GM23248 (cell line): ENCODE results near the gene JUND. TPM values are rescaled to one million over a fixed set of nuclear protein-coding genes. Genes with fewer than 3 reads are reported as not detected.

Experiments used
- DNase-seq: peaks from one replicate; pipeline ENCODE4 v3.0.0-alpha.2; 2015
- H2AFZ ChIP-seq: fragments of 200-600 bp; sonication (generic); 2 replicates; pipeline ENCODE4 v1.6.1; 2016; ENCODE audit warnings: antibody characterized with exemption
- H3F3A ChIP-seq: fragments of 200-600 bp; sonication (generic); 2 replicates; pipeline ENCODE4 v1.6.1; 2016; ENCODE audit warnings: mild to moderate bottlenecking, antibody characterized with exemption, mixed run types; ENCODE audit not compliant: insufficient read depth
- H3K27ac ChIP-seq: fragments of 200-600 bp; sonication (generic); 2 replicates; pipeline ENCODE4 v1.5.1; 2016; ENCODE audit warnings: mild to moderate bottlenecking
- H3K27me3 ChIP-seq: fragments of 200-600 bp; sonication (generic); replicated peaks from 2 replicates; pipeline ENCODE4 v1.6.1; 2016; ENCODE audit warnings: mild to moderate bottlenecking; ENCODE audit not compliant: insufficient read depth
- H3K36me3 ChIP-seq: fragments of 200-600 bp; sonication (generic); 2 replicates; pipeline ENCODE4 v1.6.1; 2016; ENCODE audit warnings: low read depth, mild to moderate bottlenecking
- H3K4me1 ChIP-seq: fragments of 200-600 bp; sonication (generic); 2 replicates; pipeline ENCODE4 v1.6.1; 2016; ENCODE audit warnings: mild to moderate bottlenecking; ENCODE audit not compliant: insufficient read depth
- H3K4me2 ChIP-seq: fragments of 200-600 bp; sonication (generic); one replicate; pipeline ENCODE4 v1.6.1; 2016; ENCODE audit warnings: mild to moderate bottlenecking; ENCODE audit not compliant: unreplicated experiment
- H3K4me3 ChIP-seq: fragments of 200-600 bp; sonication (generic); 2 replicates; pipeline ENCODE4 v1.5.1; 2016; ENCODE audit warnings: mild to moderate bottlenecking
- H3K79me2 ChIP-seq: fragments of 200-600 bp; sonication (generic); 2 replicates; pipeline ENCODE4 v1.6.1; 2016; ENCODE audit warnings: mild to moderate bottlenecking; ENCODE audit not compliant: insufficient read depth
- H3K9ac ChIP-seq: fragments of 200-600 bp; sonication (generic); 2 replicates; pipeline ENCODE4 v1.6.1; 2016; ENCODE audit warnings: mild to moderate bottlenecking
- H3K9me2 ChIP-seq: fragments of 200-600 bp; sonication (generic); 2 replicates; pipeline ENCODE4 v1.6.1; 2016; ENCODE audit warnings: mixed run types, mild to moderate bottlenecking, moderate library complexity; ENCODE audit not compliant: insufficient read depth
- H3K9me3 ChIP-seq: fragments of 200-600 bp; sonication (generic); one replicate; pipeline ENCODE4 v1.6.1; 2017; ENCODE audit warnings: low read depth
- H4K20me1 ChIP-seq: fragments of 200-600 bp; sonication (generic); 2 replicates; pipeline ENCODE4 v1.6.0; 2016; ENCODE audit not compliant: insufficient read depth
- EZH2 ChIP-seq: fragments of 200-600 bp; sonication (generic); IDR thresholded peaks from 2 replicates; pipeline ENCODE4 v1.6.1; 2018; ENCODE audit warnings: antibody characterized with exemption, mild to moderate bottlenecking; ENCODE audit not compliant: insufficient read depth, poor library complexity, severe bottlenecking
- EZH2phosphoT487 ChIP-seq: fragments of 200-600 bp; sonication (generic); IDR thresholded peaks from 2 replicates; pipeline ENCODE4 v1.6.1; 2018; ENCODE audit warnings: antibody characterized with exemption, moderate library complexity, mild to moderate bottlenecking, low read depth; ENCODE audit not compliant: insufficient read depth
- whole genome bisulfite sequencing, 2 experiments: methylation state at CpG; one replicate each; pipeline ENCODE4 v1.1.6; 2015 to 2017; ENCODE audit warnings: low lambda C conversion rate in 2 of 2, low coverage in 1 of 2; ENCODE audit errors: missing lambda C conversion rate in 2 of 2; 5-methylcytosine and 5-hydroxymethylcytosine counted together
- in situ Hi-C: fragments of 300-500 bp; cut with MboI; formaldehyde crosslinking; loops from 2 replicates; pipeline ENCODE4 v1.15.0; 2020
- polyA plus RNA-seq: library from polyadenylated mRNA; unstranded; fragments of >200 nt; fragmentation: Nextera tagmentation; extraction: Ambion mirVana; gene quantifications from 2 replicates; pipeline ENCODE4 v1.2.1, GENCODE V29; 2016
- total RNA-seq: library from RNA; depleted of rRNA; stranded (reverse); fragments of >200 nt; shearing (Covaris generic); gene quantifications from 2 replicates; pipeline ENCODE4 v1.2.3, GENCODE V29; 2014

The JUND gene
- total and polyA plus RNA-seq, 2 experiments from 2014 or later = 15.3 to 172 TPM

- Histone ChIP-seq H3K4me1 (peaks cover 6% of the 10 kb centered on the region; the same call in 1 of the 2 replicates), H3K79me2 (no peaks in the 10 kb centered on the region), H3F3A (no peaks in the 10 kb centered on the region), H3K27ac (no peak overlapping the region), H3K9me2 (no peaks in the 10 kb centered on the region), H2AFZ (no peak overlapping the region), H3K36me3 (no peaks in the 10 kb centered on the region), H3K9me3 (no peaks in the 10 kb centered on the region), H4K20me1 (no peaks in the 10 kb centered on the region), H3K9ac (no peak overlapping the region), H3K4me3 (no peak overlapping the region), H3K4me2 (no peak overlapping the region), H3K27me3 (no peaks in the 10 kb centered on the region)
- TF ChIP-seq EZH2phosphoT487 (no peak), EZH2 (no peak)
- DNase-seq = no peak
- in situ Hi-C loops = no loop called here
- WGBS, 2 experiments = 91 to 92% methylated on average over 10 of the region's 10 CpGs
These were observed 18.5 kb downstream of the JUND start for GRCh38 chr19:18262917-18263316.

GRCh38 chr19:18262144-18262543 lies 19.3 kb downstream of the JUND start:
- H4K20me1 ChIP-seq = no peaks in the 10 kb centered on the region
- H3K4me3 ChIP-seq = no peak overlapping the region
- no peaks in the 10 kb centered on the region for H3K79me2 ChIP-seq
- no peaks in the 10 kb centered on the region for H3K27me3 ChIP-seq
- H2AFZ ChIP-seq = no peak overlapping the region
- no peak overlapping the region for H3K4me2 ChIP-seq
- no peak overlapping the region for H3K27ac ChIP-seq
- H3K9me2 ChIP-seq = no peaks in the 10 kb centered on the region
- no peak overlapping the region for H3K9ac ChIP-seq
- TF ChIP-seq EZH2phosphoT487 (no peak), EZH2 (no peak)
- in situ Hi-C loops = no loop called here
- H3K9me3 ChIP-seq = no peaks in the 10 kb centered on the region
- H3K36me3 ChIP-seq = no peaks in the 10 kb centered on the region
- DNase-seq = no peak
- peaks cover 6% of the 10 kb centered on the region; the same call in 1 of the 2 replicates for H3K4me1 ChIP-seq
- no peaks in the 10 kb centered on the region for H3F3A ChIP-seq

GRCh38 chr19:18261474-18261873 lies 19.9 kb downstream of the JUND start:
- Histone ChIP-seq H3K9me2 (no peaks in the 10 kb centered on the region), H4K20me1 (no peaks in the 10 kb centered on the region), H3K4me3 (no peak overlapping the region), H3K9me3 (no peaks in the 10 kb centered on the region), H2AFZ (no peak overlapping the region), H3K9ac (no peak overlapping the region), H3K79me2 (no peaks in the 10 kb centered on the region), H3F3A (no peaks in the 10 kb centered on the region), H3K4me2 (no peak overlapping the region), H3K27me3 (no peaks in the 10 kb centered on the region), H3K4me1 (peaks cover 6% of the 10 kb centered on the region; the same call in 1 of the 2 replicates), H3K27ac (no peak overlapping the region), H3K36me3 (no peaks in the 10 kb centered on the region)
- WGBS, 2 experiments = 73 to 83% methylated on average over 2 of the region's 2 CpGs
- TF ChIP-seq EZH2 (no peak), EZH2phosphoT487 (no peak)
- DNase-seq = no peak
- in situ Hi-C loops = no loop called here

- Histone ChIP-seq H3K27ac (peak overlapping the region; percentile 51), H3K9me3 (no peaks in the 10 kb centered on the region), H3K4me1 (peaks cover 6% of the 10 kb centered on the region; the same call in 1 of the 2 replicates), H3K9ac (no peak overlapping the region), H3K4me2 (no peak overlapping the region), H3K36me3 (no peaks in the 10 kb centered on the region), H3K79me2 (no peaks in the 10 kb centered on the region), H3K4me3 (no peak overlapping the region), H3K27me3 (no peaks in the 10 kb centered on the region), H3K9me2 (no peaks in the 10 kb centered on the region), H2AFZ (no peak overlapping the region), H3F3A (no peaks in the 10 kb centered on the region), H4K20me1 (no peaks in the 10 kb centered on the region)
- peak; percentile 89 for DNase-seq
- in situ Hi-C loops = no loop called here
- WGBS, 2 experiments = 38 to 57% methylated on average over 4 of the region's 4 CpGs
- TF ChIP-seq EZH2 (no peak), EZH2phosphoT487 (no peak)
These were observed 21.5 kb downstream of the JUND start for GRCh38 chr19:18259893-18260292.
